ENCODE data around the gene HOXA6. TPM values are rescaled to one million over a fixed set of nuclear protein-coding genes. Genes with fewer than 3 reads are reported as not detected.

HOXA6 gene
- total and polyA plus RNA-seq, 10 of the 15 experiments (the other 5 are each of a cell fraction or from before 2014, with no cell fraction given) = 0.08 TPM; not detected in 9

GRCh38 chr7:27143023-27143949 is 4.3 kb downstream of the HOXA6 start, which contains the start of gene HOXA5:
TSS of gene HOXA5 (minus strand) at chr7:27143681. CDS start at chr7:27143607, 74 bp downstream.
- ChIA-PET RAD21 (ENCODE audit: unreplicated experiment) (no interaction called here), POLR2A (no interaction called here), CTCF (no interaction called here), SMC1A (ENCODE audit: uncharacterized antibody, unreplicated experiment) (no interaction called here)
- H4K20me1 ChIP-seq (ENCODE audit: control insufficient read depth, insufficient read depth) = no peaks in the 10 kb centered on the region
- 0 out of 6 replicates have a peak, but pooled peaks of 1 of the 3 experiments have one; percentile 30 for TF ChIP-seq CTCF (IDR thresholded peaks at IDR 0.05 in 2 of 3, conservative IDR thresholded peaks at IDR 0.05 in 1 of 3; ENCODE audit: control insufficient read depth in 2 of 3, extremely low read depth in 1 of 3, insufficient read depth in 1 of 3, low read depth in 3 of 3, low read length in 3 of 3)
- TF ChIP-seq ZBTB11 (CRISPR knock-in tag; IDR thresholded peaks at IDR 0.05) = no peak
- TF ChIP-seq SPI1 (IDR thresholded peaks at IDR 0.05; ENCODE audit: borderline replicate concordance, insufficient read depth, low read depth, low read length) = no peak
- peak; percentile 45 for TF ChIP-seq RAD21 (IDR thresholded peaks at IDR 0.05; ENCODE audit: insufficient read depth, low read depth, low read length)
- TF ChIP-seq SRF (IDR thresholded peaks at IDR 0.05; ENCODE audit: low read depth in 2 of 2, low read length in 2 of 2) = peak; percentile 40 to 68; a peak in 2 of 4 replicates
- no peak for TF ChIP-seq E2F4 (IDR thresholded peaks at IDR 0.05; ENCODE audit: low read depth, low read length)
- ATAC-seq (no peak), FAIRE-seq (no peak), DNase-seq (ENCODE audit: low read depth, low spot score) (no peak)
- no peak within 1 kb of the TSS for H3K9ac ChIP-seq (ENCODE audit: control insufficient read depth, insufficient read depth, low read length)
- H2AFZ ChIP-seq (ENCODE audit: control insufficient read depth, low read depth, low read length) = no peak within 1 kb of the TSS
- H3K4me3 ChIP-seq = no peak within 1 kb of the TSS
- no peaks in the 10 kb centered on the region for H3K79me2 ChIP-seq (ENCODE audit: control insufficient read depth, insufficient read depth, low read length)
- intact Hi-C loops (cut with micrococcal nuclease; ENCODE audit: unreplicated experiment) (no loop called here), in situ Hi-C loops (cut with MboI) (no loop called here)
- peak within 1 kb of the TSS; percentile 59 for H3K4me2 ChIP-seq (ENCODE audit: control insufficient read depth, insufficient read depth)
- no peak within 1 kb of the TSS for H3K27ac ChIP-seq (ENCODE audit: control insufficient read depth, insufficient read depth)
- H3K9me3 ChIP-seq (replicated peaks; ENCODE audit: control insufficient read depth, insufficient read depth, low read length) = no peaks in the 10 kb centered on the region; the same call in 2 of the 3 replicates
- no peaks in the 10 kb centered on the region for H3K36me3 ChIP-seq (ENCODE audit: control insufficient read depth in 2 of 2, insufficient read depth in 2 of 2, low read length in 1 of 2)
- H3K4me1 ChIP-seq (ENCODE audit: control insufficient read depth, insufficient read depth, low read length) = no peaks in the 10 kb centered on the region
- no TSS peak for BruUV-seq (replicated peaks)
- whole genome bisulfite sequencing (ENCODE audit: insufficient coverage, insufficient replicate concordance, low lambda C conversion rate, missing lambda C conversion rate) = 41% methylated on average over 66 of the region's 86 CpGs
- peaks cover 8 to 11% of the 10 kb centered on the region in 2 experiments; a peak in 3 of 4 replicates for H3K27me3 ChIP-seq (replicated peaks in 1 of 2; ENCODE audit: control insufficient read depth in 2 of 2, insufficient read depth in 2 of 2, low read length in 1 of 2)

Data from GM12878 (cell line).